Endodermal cell (in vitro differentiated cells): Measurements from ENCODE around the gene CECR2. TPM values are rescaled to one million over a fixed set of nuclear protein-coding genes. Genes with fewer than 3 reads are reported as not detected.

Experiments used
- DNase-seq: peaks from one replicate; pipeline ENCODE4 v3.0.0-alpha.2; 2017
- H3K27ac ChIP-seq: 2 replicates; pipeline ENCODE4 v1.5.1; 2013; ENCODE audit warnings: mild to moderate bottlenecking, low read depth, low read length, moderate library complexity
- H3K27me3 ChIP-seq: 2 replicates; pipeline ENCODE4 v1.6.1; 2013; ENCODE audit warnings: mild to moderate bottlenecking, low read length, moderate library complexity; ENCODE audit not compliant: insufficient read depth, control insufficient read depth, poor library complexity, severe bottlenecking
- H3K36me3 ChIP-seq: 2 replicates; pipeline ENCODE4 v1.7.0; 2013; ENCODE audit warnings: mild to moderate bottlenecking, low read length, moderate library complexity; ENCODE audit not compliant: control insufficient read depth, insufficient read depth
- H3K4me1 ChIP-seq: one replicate; pipeline ENCODE4 v1.7.0; 2013; ENCODE audit warnings: low read length; ENCODE audit not compliant: control insufficient read depth, insufficient read depth
- H3K4me3 ChIP-seq: 2 replicates; pipeline ENCODE4 v1.5.1; 2013; ENCODE audit warnings: mild to moderate bottlenecking, low read length, moderate library complexity
- H3K9ac ChIP-seq: 2 replicates; pipeline ENCODE4 v1.6.1; 2013; ENCODE audit warnings: mild to moderate bottlenecking, low read length, moderate library complexity; ENCODE audit not compliant: poor library complexity, severe bottlenecking; ENCODE audit errors: extremely low read depth
- H3K9me3 ChIP-seq: 2 replicates; pipeline ENCODE4 v1.6.1; 2013; ENCODE audit warnings: mild to moderate bottlenecking, low read length, moderate library complexity; ENCODE audit not compliant: control insufficient read depth
- H3K27ac Mint-ChIP-seq: 2 replicates; pipeline ENCODE4 v1.8.0; 2020; ENCODE audit warnings: mixed read lengths
- H3K27me3 Mint-ChIP-seq: 2 replicates; pipeline ENCODE4 v1.8.0; 2021; ENCODE audit warnings: mild to moderate bottlenecking, mixed read lengths; ENCODE audit not compliant: insufficient read depth
- H3K36me3 Mint-ChIP-seq: 2 replicates; pipeline ENCODE4 v1.8.0; 2020; ENCODE audit warnings: low read depth, mixed read lengths
- H3K4me1 Mint-ChIP-seq: 2 replicates; pipeline ENCODE4 v1.8.0; 2020; ENCODE audit warnings: mixed read lengths
- H3K4me3 Mint-ChIP-seq: 2 replicates; pipeline ENCODE4 v1.8.0; 2020; ENCODE audit warnings: mild to moderate bottlenecking, moderate library complexity, mixed read lengths
- H3K9me3 Mint-ChIP-seq: 2 replicates; pipeline ENCODE4 v1.8.0; 2020; ENCODE audit warnings: mild to moderate bottlenecking, mixed read lengths
- WGBS, 2 experiments: methylation state at CpG; one replicate each; pipeline versions ENCODE4 v1.1.5 to v1.1.7; 2013; ENCODE audit warnings: missing lambda C conversion rate in 2 of 2, mixed read lengths in 1 of 2; ENCODE audit not compliant: insufficient coverage in 1 of 2, insufficient read length in 1 of 2; 5-methylcytosine and 5-hydroxymethylcytosine counted together
- total RNA-seq, 2 donors: library from RNA; stranded (reverse); fragmentation: NEBNext Ultra II Directional in 1 of 2; extraction: Animal tissue kit (Norgen Biotek cat#: 25700) in 1 of 2; gene quantifications; 2 replicates in 1 of 2; 3 replicates in 1 of 2; pipeline ENCODE4 v1.2.1, GENCODE V29; 2021
- TF ChIP-seq, protein P1 (sequence below): fragments of 200-600 bp; sonication (generic); conservative IDR thresholded peaks from 2 replicates; pipeline ENCODE4 v1.5.0; 2021; ENCODE audit warnings: antibody characterized with exemption, mild to moderate bottlenecking

The CECR2 gene
- total RNA-seq, 2 donors from 2014 or later = 98.9 to 105 TPM

DNA sequence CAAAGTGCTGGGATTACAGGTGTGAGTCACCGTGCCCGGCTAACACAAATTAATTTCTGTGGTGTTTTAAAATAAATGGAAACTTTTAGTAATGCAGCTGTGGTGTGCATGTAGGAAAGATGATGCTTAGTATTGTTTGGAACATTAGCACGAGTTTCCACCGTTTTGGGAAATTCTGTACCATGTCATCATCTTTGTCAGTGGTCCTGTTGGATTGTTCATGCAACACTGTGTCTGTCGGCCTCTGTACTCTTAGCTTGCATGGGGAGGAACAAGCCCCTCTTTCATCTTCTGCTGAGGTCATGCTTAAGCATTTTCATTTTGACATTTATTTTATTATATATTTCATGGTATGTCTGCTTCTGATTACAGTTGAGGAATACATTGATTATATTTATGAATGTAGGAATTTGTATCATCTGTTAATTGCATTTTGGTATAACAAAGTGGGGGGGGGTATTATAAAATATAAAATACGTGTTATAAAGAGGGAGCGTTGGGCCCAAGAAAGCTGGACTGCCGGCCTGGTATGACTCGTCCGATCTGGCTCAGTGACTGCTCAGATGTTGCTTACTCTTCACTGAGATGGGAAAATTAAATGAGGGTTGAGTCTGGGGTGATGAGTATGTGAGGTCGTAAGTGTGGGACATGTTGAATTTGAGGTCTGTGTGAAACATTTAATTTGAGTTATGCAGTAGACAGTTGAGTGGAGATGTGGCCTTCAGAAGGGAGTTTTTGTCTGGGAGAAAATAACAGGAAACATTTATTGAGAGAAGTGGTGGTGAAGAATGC lies 28.7 kb downstream of the CECR2 start:
- H3K27ac ChIP-seq = no peak overlapping the region
- no peaks in the 10 kb centered on the region for H3K4me1 ChIP-seq
- no peak overlapping the region for H3K4me3 ChIP-seq
- WGBS, 2 experiments = 92 to 94% methylated on average over 9 to 11 of the region's 11 CpGs
- H3K9me3 ChIP-seq = no peaks in the 10 kb centered on the region
- no peaks in the 10 kb centered on the region for H3K27me3 ChIP-seq
- H3K36me3 ChIP-seq = no peaks in the 10 kb centered on the region
- peak overlapping the region; percentile 14 for H3K27ac Mint-ChIP-seq
- H3K9ac ChIP-seq = no peak overlapping the region
- no peak overlapping the region for H3K4me3 Mint-ChIP-seq
- no peaks in the 10 kb centered on the region for H3K27me3 Mint-ChIP-seq
- TF ChIP-seq, protein P1, sequence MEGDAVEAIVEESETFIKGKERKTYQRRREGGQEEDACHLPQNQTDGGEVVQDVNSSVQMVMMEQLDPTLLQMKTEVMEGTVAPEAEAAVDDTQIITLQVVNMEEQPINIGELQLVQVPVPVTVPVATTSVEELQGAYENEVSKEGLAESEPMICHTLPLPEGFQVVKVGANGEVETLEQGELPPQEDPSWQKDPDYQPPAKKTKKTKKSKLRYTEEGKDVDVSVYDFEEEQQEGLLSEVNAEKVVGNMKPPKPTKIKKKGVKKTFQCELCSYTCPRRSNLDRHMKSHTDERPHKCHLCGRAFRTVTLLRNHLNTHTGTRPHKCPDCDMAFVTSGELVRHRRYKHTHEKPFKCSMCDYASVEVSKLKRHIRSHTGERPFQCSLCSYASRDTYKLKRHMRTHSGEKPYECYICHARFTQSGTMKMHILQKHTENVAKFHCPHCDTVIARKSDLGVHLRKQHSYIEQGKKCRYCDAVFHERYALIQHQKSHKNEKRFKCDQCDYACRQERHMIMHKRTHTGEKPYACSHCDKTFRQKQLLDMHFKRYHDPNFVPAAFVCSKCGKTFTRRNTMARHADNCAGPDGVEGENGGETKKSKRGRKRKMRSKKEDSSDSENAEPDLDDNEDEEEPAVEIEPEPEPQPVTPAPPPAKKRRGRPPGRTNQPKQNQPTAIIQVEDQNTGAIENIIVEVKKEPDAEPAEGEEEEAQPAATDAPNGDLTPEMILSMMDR = no peak
- H3K36me3 Mint-ChIP-seq = peaks cover 16% of the 10 kb centered on the region
- no peak for DNase-seq
- H3K4me1 Mint-ChIP-seq = peaks cover 15% of the 10 kb centered on the region
- no peaks in the 10 kb centered on the region for H3K9me3 Mint-ChIP-seq

DNA sequence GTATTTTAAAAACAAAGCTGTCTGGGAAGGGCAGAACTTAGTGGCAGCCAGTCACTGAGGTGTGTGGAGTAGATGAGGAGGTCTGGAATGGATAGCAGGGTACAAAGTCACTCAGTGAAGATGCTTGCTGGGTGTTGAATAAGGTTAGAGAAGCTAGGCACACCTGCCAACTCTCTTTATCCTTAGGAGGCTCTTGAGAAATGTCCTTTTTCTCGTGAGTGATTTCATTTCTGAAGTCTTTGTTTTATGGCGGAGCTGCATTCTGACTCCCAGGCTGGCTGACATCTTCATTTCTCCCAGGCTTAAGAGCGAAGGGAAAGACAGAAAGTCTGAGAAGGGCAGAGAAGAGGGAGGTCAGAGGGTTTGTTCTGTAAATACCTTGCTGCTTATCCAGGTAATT lies 31.0 kb downstream of the CECR2 start:
- Histone ChIP-seq H3K27me3 (no peaks in the 10 kb centered on the region), H3K36me3 (no peaks in the 10 kb centered on the region), H3K27ac (no peak overlapping the region), H3K9ac (no peak overlapping the region), H3K4me3 (no peak overlapping the region), H3K4me1 (no peaks in the 10 kb centered on the region), H3K9me3 (no peaks in the 10 kb centered on the region)
- Mint-ChIP-seq H3K36me3 (peaks cover 10% of the 10 kb centered on the region), H3K27me3 (no peaks in the 10 kb centered on the region), H3K4me3 (no peak overlapping the region), H3K4me1 (peaks cover 19% of the 10 kb centered on the region), H3K27ac (peak overlapping the region; percentile 54), H3K9me3 (no peaks in the 10 kb centered on the region)
- TF ChIP-seq, protein P1 = no peak
- WGBS, 2 experiments = 93 to 100% methylated on average over 3 of the region's 3 CpGs
- DNase-seq = no peak

DNA sequence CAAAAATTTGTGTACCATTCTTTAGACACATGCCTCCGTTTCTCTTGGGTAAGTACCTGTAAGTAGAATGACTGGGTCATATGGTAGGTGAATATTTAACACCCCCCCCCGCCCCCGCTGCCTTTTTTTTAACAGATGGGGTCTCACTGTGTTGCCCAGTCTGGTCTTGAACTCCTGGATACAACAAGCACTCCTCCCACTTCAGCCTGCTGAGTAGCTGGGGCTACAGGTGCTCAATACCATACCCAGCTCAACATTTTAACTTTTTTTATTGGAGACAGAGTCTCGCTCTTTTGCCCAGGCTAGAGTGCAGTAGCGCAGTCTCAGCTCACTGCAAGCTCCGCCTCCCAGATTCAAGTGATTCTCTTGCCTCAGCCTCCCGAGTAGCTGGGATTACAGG lies 32.5 kb downstream of the CECR2 start:
- no peak overlapping the region for H3K27ac ChIP-seq
- Mint-ChIP-seq H3K27me3 (no peaks in the 10 kb centered on the region), H3K4me3 (no peak overlapping the region), H3K36me3 (peaks cover 10% of the 10 kb centered on the region), H3K4me1 (peaks cover 19% of the 10 kb centered on the region), H3K9me3 (no peaks in the 10 kb centered on the region), H3K27ac (no peak overlapping the region)
- H3K9ac ChIP-seq = no peak overlapping the region
- WGBS, 2 experiments = 97 to 100% methylated on average over 4 to 7 of the region's 7 CpGs
- TF ChIP-seq, protein P1 = no peak
- H3K9me3 ChIP-seq = no peaks in the 10 kb centered on the region
- no peak for DNase-seq
- no peaks in the 10 kb centered on the region for H3K4me1 ChIP-seq
- no peak overlapping the region for H3K4me3 ChIP-seq
- no peaks in the 10 kb centered on the region for H3K27me3 ChIP-seq
- no peaks in the 10 kb centered on the region for H3K36me3 ChIP-seq
